Keratinocyte (primary cell): Measurements from ENCODE around the gene NOL7.

ENCODE experiments used
- CTCF ChIP-seq, 3 experiments: IDR thresholded peaks in 1 of 3; conservative IDR thresholded peaks in 1 of 3; optimal IDR thresholded peaks in 1 of 3; 2 replicates in 2 of 3; 3 replicates in 1 of 3; pipeline versions ENCODE3 to v1.5.1; 2011; ENCODE audit warnings: low read length in 3 of 3, mild to moderate bottlenecking in 3 of 3, moderate library complexity in 2 of 3, control low read depth in 1 of 3, inconsistent platforms in 1 of 3; ENCODE audit not compliant: insufficient read depth in 2 of 3; ENCODE audit errors: extremely low read depth in 1 of 3
- EZH2 ChIP-seq: IDR thresholded peaks from one replicate; pipeline ENCODE4 v1.6.1; 2012; ENCODE audit warnings: inconsistent platforms, mild to moderate bottlenecking, low read length, moderate library complexity

- TF ChIP-seq CTCF (optimal IDR thresholded peaks at IDR 0.05 in 1 of 3, IDR thresholded peaks at IDR 0.05 in 1 of 3, conservative IDR thresholded peaks at IDR 0.05 in 1 of 3; ENCODE audit: extremely low read depth in 1 of 3, insufficient read depth in 2 of 3, low read length in 3 of 3) (peak; percentile 95 to 100 (median 96)), EZH2 (no peak)
These were observed at the start of gene NOL7 for GRCh38 chr6:13614926-13615791.
